H1 (cell line): ENCODE results near the gene LSM4. TPM values are rescaled to one million over a fixed set of nuclear protein-coding genes. Genes with fewer than 3 reads are reported as not detected.

ENCODE experiments used
- CTCF ChIA-PET: fragments of 300-600 bp; sonication (Branson Sonifier 250); formaldehyde crosslinking; loops from one replicate; lab custom pipeline; 2021; ENCODE audit not compliant: partially characterized antibody; lab: Charles Lee
- POLR2A ChIA-PET: fragments of 300-600 bp; sonication (Branson Sonifier 250); formaldehyde crosslinking; loops from one replicate; lab custom pipeline; 2021; ENCODE audit warnings: inconsistent platforms; ENCODE audit not compliant: partially characterized antibody; lab: Charles Lee
- DNase-seq, 2 experiments: peaks; one replicate each; pipeline versions ENCODE4 v3.0.0 to v3.0.0-alpha.2; 2010 to 2022; ENCODE audit warnings: low spot score in 2 of 2, low read depth in 1 of 2, mixed read lengths in 1 of 2
- FAIRE-seq: peaks from 2 replicates; lab custom pipeline; 2011; peaks lifted over from hg19 to GRCh38; lab: Jason Lieb, UNC
- H2AFZ ChIP-seq: 2 replicates; pipeline ENCODE4 v1.8.1; 2012; ENCODE audit warnings: low read length, inconsistent platforms
- H2AK5ac ChIP-seq: 2 replicates; pipeline ENCODE4 v1.6.1; 2013; ENCODE audit warnings: low read depth, low read length
- H2BK120ac ChIP-seq: replicated peaks from 2 replicates; pipeline ENCODE3; 2013; ENCODE audit warnings: low read depth, low read length, inconsistent platforms
- H2BK12ac ChIP-seq: 2 replicates; pipeline ENCODE4 v1.6.1; 2013; ENCODE audit warnings: low read depth, low read length
- H2BK15ac ChIP-seq: 2 replicates; pipeline ENCODE4 v1.6.1; 2013; ENCODE audit warnings: low read length
- H2BK20ac ChIP-seq: 2 replicates; pipeline ENCODE4 v1.6.1; 2013; ENCODE audit warnings: low read length
- H2BK5ac ChIP-seq: 2 replicates; pipeline ENCODE4 v1.6.1; 2013; ENCODE audit warnings: low read depth, low read length
- H3K14ac ChIP-seq: 2 replicates; pipeline ENCODE4 v1.6.1; 2013; ENCODE audit warnings: inconsistent platforms; ENCODE audit not compliant: insufficient read length
- H3K18ac ChIP-seq: 2 replicates; pipeline ENCODE4 v1.6.1; 2013; ENCODE audit warnings: low read length; ENCODE audit errors: extremely low read depth
- H3K23ac ChIP-seq: 2 replicates; pipeline ENCODE4 v1.6.1; 2013; ENCODE audit warnings: inconsistent platforms; ENCODE audit not compliant: insufficient read length
- H3K23me2 ChIP-seq: 2 replicates; pipeline ENCODE4 v1.6.1; 2013; ENCODE audit warnings: low read depth, low read length
- H3K27ac ChIP-seq: 2 replicates; pipeline ENCODE4 v1.6.1; 2011; ENCODE audit warnings: low read depth, low read length, inconsistent platforms
- H3K27me3 ChIP-seq, 4 experiments: replicated peaks in 1 of 4; 1 replicate in 1 of 4; 2 replicates in 3 of 4; pipeline versions ENCODE4 v1.6.1 to v1.8.1; 2011 to 2013; ENCODE audit warnings: low read length in 3 of 4, mild to moderate bottlenecking in 3 of 4, inconsistent platforms in 2 of 4, mixed read lengths in 2 of 4, moderate library complexity in 1 of 4; ENCODE audit not compliant: control insufficient read depth in 3 of 4, insufficient read depth in 3 of 4; ENCODE audit errors: extremely low read depth in 1 of 4
- H3K36me3 ChIP-seq, 4 experiments: 2 replicates each; pipeline versions ENCODE4 v1.6.1 to v1.8.1; 2011 to 2013; ENCODE audit warnings: mild to moderate bottlenecking in 4 of 4, low read length in 3 of 4, moderate library complexity in 2 of 4, control low read depth in 1 of 4, inconsistent platforms in 1 of 4; ENCODE audit not compliant: insufficient read depth in 4 of 4, control insufficient read depth in 2 of 4
- H3K4ac ChIP-seq: replicated peaks from 2 replicates; pipeline ENCODE3; 2013; ENCODE audit warnings: low read length, low read depth, mixed read lengths, inconsistent platforms; ENCODE audit not compliant: insufficient read length
- H3K4me1 ChIP-seq, 4 experiments: replicated peaks in 1 of 4; 1 replicate in 1 of 4; 2 replicates in 3 of 4; pipeline versions ENCODE4 v1.6.1 to v1.8.1; 2011 to 2013; ENCODE audit warnings: low read length in 3 of 4, inconsistent platforms in 2 of 4, mixed read lengths in 1 of 4; ENCODE audit not compliant: insufficient read depth in 4 of 4, control insufficient read depth in 3 of 4
- H3K4me2 ChIP-seq, 2 experiments: 2 replicates each; pipeline versions ENCODE4 v1.6.1 to v1.8.1; 2011 to 2013; ENCODE audit warnings: low read depth in 2 of 2, low read length in 2 of 2, control low read depth in 1 of 2, inconsistent platforms in 1 of 2, mild to moderate bottlenecking in 1 of 2; ENCODE audit not compliant: insufficient read depth in 1 of 2
- H3K4me3 ChIP-seq, 4 experiments: fragments of 200-600, 300-600 bp in 1 of 4; sonication (generic), shearing (Covaris generic), sonication (Bioruptor Twin) in 1 of 4; 2 replicates each; pipeline versions ENCODE4 v1.5.1 to v1.8.1; 2011 to 2016; ENCODE audit warnings: low read length in 4 of 4, low read depth in 3 of 4, control low read depth in 2 of 4, inconsistent platforms in 2 of 4, mild to moderate bottlenecking in 2 of 4, mixed read lengths in 1 of 4, moderate library complexity in 1 of 4; ENCODE audit not compliant: insufficient read depth in 2 of 4; ENCODE audit errors: extremely low read depth in 1 of 4
- H3K56ac ChIP-seq: replicated peaks from 2 replicates; pipeline ENCODE3; 2013; ENCODE audit warnings: low read depth, mild to moderate bottlenecking, mixed read lengths, low read length, inconsistent platforms; ENCODE audit not compliant: insufficient read length
- H3K79me1 ChIP-seq: 2 replicates; pipeline ENCODE4 v1.6.1; 2013; ENCODE audit warnings: low read depth, low read length, control low read depth
- H3K79me2 ChIP-seq, 2 experiments: 2 replicates each; pipeline versions ENCODE4 v1.6.1 to v1.8.1; 2012 to 2013; ENCODE audit warnings: low read length in 2 of 2, mild to moderate bottlenecking in 2 of 2, inconsistent platforms in 1 of 2; ENCODE audit not compliant: insufficient read depth in 2 of 2, control insufficient read depth in 1 of 2
- H3K9ac ChIP-seq, 4 experiments: replicated peaks in 1 of 4; 1 replicate in 1 of 4; 2 replicates in 3 of 4; pipeline versions ENCODE4 v1.6.1 to v1.8.1; 2011 to 2013; ENCODE audit warnings: low read depth in 3 of 4, low read length in 3 of 4, control low read depth in 2 of 4, mild to moderate bottlenecking in 2 of 4, moderate library complexity in 2 of 4, inconsistent platforms in 1 of 4; ENCODE audit errors: extremely low read depth in 1 of 4
- H3K9me3 ChIP-seq, 2 experiments: 2 replicates each; pipeline versions ENCODE4 v1.6.1 to v1.8.1; 2012 to 2013; ENCODE audit warnings: mild to moderate bottlenecking in 2 of 2, moderate library complexity in 2 of 2, control low read depth in 1 of 2, inconsistent platforms in 1 of 2, low read depth in 1 of 2, low read length in 1 of 2, mixed read lengths in 1 of 2; ENCODE audit not compliant: insufficient read depth in 2 of 2
- H4K20me1 ChIP-seq, 2 experiments: replicated peaks in 1 of 2; 2 replicates each; pipeline versions ENCODE3 to v1.8.1; 2011 to 2013; ENCODE audit warnings: inconsistent platforms in 2 of 2, low read length in 2 of 2, mild to moderate bottlenecking in 1 of 2; ENCODE audit not compliant: insufficient read depth in 2 of 2, control insufficient read depth in 1 of 2
- H4K5ac ChIP-seq: 2 replicates; pipeline ENCODE4 v1.6.1; 2013; ENCODE audit warnings: low read length, low read depth, mixed read lengths, inconsistent platforms; ENCODE audit not compliant: insufficient read length
- H4K8ac ChIP-seq: 2 replicates; pipeline ENCODE4 v1.8.0; 2013; ENCODE audit warnings: mild to moderate bottlenecking, moderate library complexity, low read length, inconsistent platforms; ENCODE audit not compliant: insufficient read depth; ENCODE audit errors: extremely low read depth
- H4K91ac ChIP-seq: replicated peaks from 2 replicates; pipeline ENCODE3; 2013; ENCODE audit warnings: low read length, mixed read lengths, inconsistent platforms; ENCODE audit not compliant: insufficient read length
- HDAC2 ChIP-seq, 2 experiments: fragments of 300-600 bp in 1 of 2; sonication (generic) in 1 of 2; IDR thresholded peaks; 2 replicates each; pipeline ENCODE4 v1.6.1; 2011 to 2012; ENCODE audit warnings: low read depth in 2 of 2, low read length in 2 of 2, mild to moderate bottlenecking in 2 of 2, moderate library complexity in 2 of 2, borderline replicate concordance in 1 of 2, inconsistent platforms in 1 of 2
- KDM1A ChIP-seq: fragments of 200-600, 300-600 bp; sonication (generic); IDR thresholded peaks from 2 replicates; pipeline ENCODE4 v1.7.1; 2016; ENCODE audit warnings: mild to moderate bottlenecking, low read length, borderline replicate concordance
- RAD21 ChIP-seq, 2 experiments: IDR thresholded peaks in 1 of 2; conservative IDR thresholded peaks in 1 of 2; 2 replicates each; pipeline ENCODE4 v1.6.1; 2011; ENCODE audit warnings: low read depth in 2 of 2, low read length in 2 of 2, improper control_type of control experiment in 1 of 2, inconsistent platforms in 1 of 2, mild to moderate bottlenecking in 1 of 2, moderate library complexity in 1 of 2
- WGBS, 2 experiments: shearing (Covaris generic) in 1 of 2; methylation state at CpG; one replicate each; pipeline versions ENCODE4 v1.1.6 to v1.1.7; 2013 to 2015; ENCODE audit warnings: low lambda C conversion rate in 2 of 2, mixed read lengths in 2 of 2, inconsistent platforms in 1 of 2, low coverage in 1 of 2, missing lambda C conversion rate in 1 of 2; ENCODE audit not compliant: insufficient replicate concordance in 2 of 2, insufficient coverage in 1 of 2, insufficient read length in 1 of 2; ENCODE audit errors: extremely low coverage in 1 of 2, missing lambda C conversion rate in 1 of 2; 5-methylcytosine and 5-hydroxymethylcytosine counted together
- polyA plus RNA-seq, 7 experiments: library from polyadenylated mRNA; depleted of rRNA in 3 of 7; stranded (reverse) in 5 of 7; unstranded in 2 of 7; fragments of >200 nt in 5 of 7; fragments of 200-250 nt in 2 of 7; gene quantifications; 1 replicate in 5 of 7; 2 replicates in 1 of 7; 4 replicates in 1 of 7; pipeline versions ENCODE4 v1.2.1 to v1.2.3, GENCODE V29; 2011 to 2013; ENCODE audit warnings: missing spikeins in 2 of 7, mixed read lengths in 2 of 7
- total RNA-seq: library from RNA; stranded (reverse); fragmentation: NEBNext Ultra II Directional; extraction: Animal tissue kit (Norgen Biotek cat#: 25700); gene quantifications from 2 replicates; pipeline ENCODE4 v1.2.1, GENCODE V29; 2021
- TF ChIP-seq, protein P1 (sequence below): IDR thresholded peaks from 2 replicates; pipeline ENCODE4 v1.6.1; 2011; ENCODE audit warnings: low read depth, mild to moderate bottlenecking, low read length; ENCODE audit not compliant: insufficient read depth
- TF ChIP-seq, protein P2 (sequence below): IDR thresholded peaks from 2 replicates; pipeline ENCODE4 v1.6.1; 2012; ENCODE audit warnings: inconsistent platforms

The LSM4 gene
- total and polyA plus RNA-seq, 2 of the 8 experiments (the other 6 are each of a cell fraction or from before 2014, with no cell fraction given), result 302 to 319 TPM

DNA sequence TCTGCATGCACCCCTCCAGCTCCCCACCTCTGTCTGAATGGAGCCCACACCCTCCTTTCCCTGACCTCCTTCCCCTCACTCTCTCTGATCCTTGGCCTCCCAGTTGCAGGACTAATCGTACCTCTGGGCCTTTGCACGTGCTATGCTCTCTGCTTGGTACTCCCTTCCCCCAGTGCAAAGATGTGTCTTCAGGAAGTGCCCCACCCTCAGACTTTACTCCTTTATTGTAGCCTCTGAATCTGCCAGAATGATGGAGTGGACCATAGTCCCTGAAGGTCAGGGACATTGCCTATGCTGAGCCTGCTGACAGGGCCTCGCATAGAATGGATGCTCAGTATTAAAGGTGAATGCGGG is 40.1 kb downstream of the LSM4 start:
- Histone ChIP-seq H3K18ac (peak overlapping the region; percentile 96; the same call in 1 of the 2 replicates), H3K23me2 (peaks cover 17% of the 10 kb centered on the region), H2AFZ (no peak overlapping the region), H2BK15ac (peak overlapping the region; percentile 89), H4K8ac (no peak overlapping the region), H3K23ac (no peak overlapping the region), H2BK20ac (0 out of 2 replicates have a peak overlapping the region, but pooled peaks have one; percentile 72), H4K20me1 (peaks cover 9 to 16% of the 10 kb centered on the region in 2 experiments), H3K79me1 (peaks cover 13% of the 10 kb centered on the region; the same call in 1 of the 2 replicates), H3K79me2 (peaks cover 0 to 26% of the 10 kb centered on the region in 2 experiments; a peak in 3 of 4 replicates), H2BK12ac (peak overlapping the region; percentile 99), H3K27ac (peak overlapping the region; percentile 95), H3K4me3 (peak overlapping the region; percentile 39 to 76 (median 59); a peak in 7 of 8 replicates), H2BK5ac (peak overlapping the region; percentile 99), H3K4me1 (peaks cover 4 to 22% (median 10%) of the 10 kb centered on the region in 4 experiments; a peak in 6 of 7 replicates), H3K9ac (peak overlapping the region in 3 of 4 experiments; percentile 48 to 94 (median 86); a peak in 3 of 7 replicates), H3K4ac (peak overlapping the region; percentile 22), H3K36me3 (peaks cover 0 to 5% (median 3%) of the 10 kb centered on the region in 4 experiments; a peak in 3 of 8 replicates), H4K5ac (peak overlapping the region; percentile 61), H3K14ac (no peak overlapping the region), H3K9me3 (no peaks in the 10 kb centered on the region), H2AK5ac (peak overlapping the region; percentile 99), H4K91ac (peak overlapping the region; percentile 17), H3K56ac (no peak overlapping the region), H2BK120ac (no peak overlapping the region), H3K4me2 (peak overlapping the region; percentile 72 to 81), H3K27me3 (peaks cover 0 to 6% (median 0%) of the 10 kb centered on the region in 4 experiments; a peak in 3 of 7 replicates)
- TF ChIP-seq HDAC2 (IDR thresholded peaks at IDR 0.05; ENCODE audit: borderline replicate concordance in 1 of 2, low read depth in 2 of 2, low read length in 2 of 2), result peak in 1 of 2 experiments; percentile 87; a peak in 1 of 4 replicates
- TF ChIP-seq, protein P1, sequence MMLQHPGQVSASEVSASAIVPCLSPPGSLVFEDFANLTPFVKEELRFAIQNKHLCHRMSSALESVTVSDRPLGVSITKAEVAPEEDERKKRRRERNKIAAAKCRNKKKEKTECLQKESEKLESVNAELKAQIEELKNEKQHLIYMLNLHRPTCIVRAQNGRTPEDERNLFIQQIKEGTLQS, result no peak
- TF ChIP-seq, protein P2, sequence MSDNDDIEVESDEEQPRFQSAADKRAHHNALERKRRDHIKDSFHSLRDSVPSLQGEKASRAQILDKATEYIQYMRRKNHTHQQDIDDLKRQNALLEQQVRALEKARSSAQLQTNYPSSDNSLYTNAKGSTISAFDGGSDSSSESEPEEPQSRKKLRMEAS, result 0 out of 2 replicates have a peak, but pooled peaks have one; percentile 22
- peak; percentile 97 for TF ChIP-seq KDM1A
- TF ChIP-seq RAD21 (IDR thresholded peaks at IDR 0.05 in 1 of 2, conservative IDR thresholded peaks at IDR 0.05 in 1 of 2; ENCODE audit: low read depth in 2 of 2, low read length in 2 of 2), result no peak
- DNase-seq, result no peak
- ChIA-PET CTCF (interaction anchor here (6.0 to 13.6 kb wide), 3 partner anchors 10 to 45 kb away, joined by 52 to 242 read pairs (median 179); partner anchors contain the start of gene LSM4), POLR2A (interaction anchor here (0.6 to 10.3 kb wide), 17 partner anchors 8 to 149 kb away, joined by 3 to 237 read pairs (median 38); partner anchors contain the start of genes IQCN, LRRC25, LSM4 and MPV17L2)
- FAIRE-seq, result no peak
- 91% methylated on average over 4 of the region's 4 CpGs; no CpG with 5 or more reads in 1 of the 2 experiments for WGBS, 2 experiments
